Measurements from ENCODE around the gene NINJ1. TPM values are rescaled to one million over a fixed set of nuclear protein-coding genes. Genes with fewer than 3 reads are reported as not detected.

The NINJ1 gene
- total and polyA plus RNA-seq, 2 of the 8 experiments (the other 6 are each of a cell fraction or from before 2014, with no cell fraction given) = 28.2 to 65.6 TPM

- no peak for TF ChIP-seq RBBP5 (IDR thresholded peaks at IDR 0.05; ENCODE audit: borderline replicate concordance, low read depth, low read length)
These were observed 2.0 kb upstream of the NINJ1 start (continued) for GRCh38 chr9:93136011-93136440.

Measured in H1 (cell line).